HG02642 (cell line): ENCODE results near the gene MSX1.

Source experiments
- ATAC-seq: cut with Tn5 transposase; IDR thresholded peaks from one replicate; pipeline ENCODE4 v1.9.1; 2021; ENCODE audit warnings: mild to moderate bottlenecking; ENCODE audit not compliant: unreplicated experiment, poor library complexity

MSX1 gene

DNA sequence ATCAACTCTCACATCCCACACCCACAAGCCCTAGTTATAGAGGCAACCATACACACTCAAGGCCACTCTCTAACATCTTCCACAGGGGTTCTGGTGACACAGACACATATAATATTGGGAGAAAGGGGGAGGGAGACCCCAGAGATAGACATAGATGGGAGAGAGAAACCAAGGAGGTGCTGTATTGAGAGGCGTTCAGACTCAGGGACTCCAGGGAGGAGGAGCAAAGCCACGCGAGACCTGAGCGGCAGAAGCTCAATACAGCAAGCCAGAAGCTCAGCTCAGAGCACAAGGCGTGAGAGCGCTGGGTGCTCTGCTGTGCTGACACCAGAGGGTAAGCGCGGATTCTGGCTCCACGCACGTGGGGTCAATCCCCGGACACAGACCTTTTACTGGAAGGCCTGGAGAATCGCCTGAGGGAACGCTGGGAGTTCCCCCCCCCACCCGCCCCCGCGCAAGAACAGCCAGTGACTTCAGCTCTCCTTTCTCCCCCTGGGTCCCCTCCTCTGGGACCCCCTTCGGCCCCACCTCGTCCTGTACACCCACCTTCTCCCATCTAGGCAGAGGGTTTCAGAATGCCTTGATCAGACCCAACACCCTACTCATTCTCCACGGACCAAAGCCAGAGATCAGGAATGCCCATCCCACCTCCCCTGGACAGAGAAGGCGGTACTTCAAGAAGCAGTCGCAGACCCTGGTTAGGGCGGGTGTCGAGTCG, 8.7 kb downstream of the MSX1 start:
- no peak for ATAC-seq

DNA sequence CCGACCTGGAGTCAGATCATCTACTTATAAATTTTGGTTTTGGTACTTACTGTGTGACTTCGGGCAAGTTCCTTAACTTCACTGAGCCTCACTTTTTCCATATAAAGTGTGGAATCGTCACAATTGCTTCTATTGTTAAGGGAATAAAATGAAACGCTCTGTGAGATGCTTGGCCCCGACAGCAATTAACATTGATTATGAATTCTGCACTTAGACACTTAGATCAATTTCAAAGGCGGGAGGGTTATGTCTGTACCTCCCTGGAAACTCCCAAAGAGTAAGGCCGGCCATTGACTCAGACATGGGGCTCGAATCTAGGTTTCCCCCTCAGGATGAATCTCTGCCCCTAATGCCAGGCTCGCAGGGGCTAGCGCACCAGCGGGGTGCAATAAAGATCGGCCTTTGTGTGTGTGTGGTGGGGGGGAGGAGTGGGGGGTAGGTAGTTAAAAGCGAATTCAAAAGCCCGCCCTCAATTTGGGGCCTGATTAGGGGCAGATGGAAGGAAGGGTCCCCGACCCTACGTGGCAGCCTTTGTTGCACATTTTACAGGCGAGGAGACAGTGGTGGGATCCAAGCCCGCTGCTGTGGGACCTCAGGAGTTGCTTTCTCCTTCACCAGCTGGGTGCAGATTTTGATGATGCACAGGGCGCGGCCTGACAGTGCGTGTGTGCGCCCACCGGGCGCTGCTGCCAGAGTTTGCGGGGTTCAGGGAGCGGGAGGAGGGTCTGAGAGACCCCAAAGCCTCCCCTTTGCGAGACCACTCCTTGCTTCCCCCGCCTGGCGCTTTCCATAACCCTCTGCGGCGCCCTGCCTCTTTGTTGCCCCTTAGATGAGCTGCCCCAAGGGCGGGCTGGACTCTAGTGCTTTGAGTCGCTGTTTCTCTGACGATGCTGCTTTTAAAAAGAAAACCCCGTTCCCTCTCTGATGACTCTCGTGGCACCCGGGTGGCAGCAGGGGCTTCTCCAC, 9.6 kb downstream of the MSX1 start:
- no peak for ATAC-seq

DNA sequence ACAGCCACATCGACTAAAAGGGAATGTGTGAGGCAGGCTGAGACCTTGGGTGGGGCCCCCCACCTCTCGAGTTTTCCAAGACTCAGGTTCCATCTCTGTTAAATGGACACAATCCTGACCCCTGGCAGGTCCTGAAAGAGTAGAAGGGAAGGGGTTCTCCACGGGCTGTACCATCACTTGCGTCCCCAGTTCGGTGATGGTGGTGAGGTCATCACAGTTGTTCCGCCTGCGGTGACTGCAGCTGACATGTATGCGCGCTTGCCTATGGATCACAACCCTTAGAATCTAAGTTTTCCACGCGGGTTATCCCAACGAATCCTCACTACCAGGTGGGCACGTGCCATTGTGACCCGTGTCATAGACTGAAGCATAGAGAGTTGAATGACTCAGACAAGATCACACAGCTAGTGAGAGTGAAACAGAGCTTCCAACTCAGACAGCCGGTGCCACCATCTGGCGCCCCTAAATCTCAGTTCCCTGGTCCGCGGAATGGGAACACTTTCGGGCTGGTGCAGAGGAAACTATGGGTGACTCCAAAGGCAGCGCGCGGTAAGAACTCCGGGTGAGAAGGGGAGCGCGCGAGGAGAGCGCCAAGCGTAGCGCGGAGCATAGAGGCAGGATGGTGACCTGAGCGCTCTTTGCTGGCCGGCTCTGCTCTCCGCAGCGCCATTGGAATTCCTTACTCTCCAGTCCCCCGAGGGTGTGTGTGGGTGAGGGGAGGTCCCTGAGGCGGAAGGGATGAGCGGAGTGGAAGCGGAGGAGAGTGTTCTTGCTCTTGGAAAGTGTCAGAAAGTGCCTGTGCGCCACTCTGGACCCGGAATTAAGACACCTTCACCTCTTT, 10.5 kb downstream of the MSX1 start:
- ATAC-seq, result no peak

DNA sequence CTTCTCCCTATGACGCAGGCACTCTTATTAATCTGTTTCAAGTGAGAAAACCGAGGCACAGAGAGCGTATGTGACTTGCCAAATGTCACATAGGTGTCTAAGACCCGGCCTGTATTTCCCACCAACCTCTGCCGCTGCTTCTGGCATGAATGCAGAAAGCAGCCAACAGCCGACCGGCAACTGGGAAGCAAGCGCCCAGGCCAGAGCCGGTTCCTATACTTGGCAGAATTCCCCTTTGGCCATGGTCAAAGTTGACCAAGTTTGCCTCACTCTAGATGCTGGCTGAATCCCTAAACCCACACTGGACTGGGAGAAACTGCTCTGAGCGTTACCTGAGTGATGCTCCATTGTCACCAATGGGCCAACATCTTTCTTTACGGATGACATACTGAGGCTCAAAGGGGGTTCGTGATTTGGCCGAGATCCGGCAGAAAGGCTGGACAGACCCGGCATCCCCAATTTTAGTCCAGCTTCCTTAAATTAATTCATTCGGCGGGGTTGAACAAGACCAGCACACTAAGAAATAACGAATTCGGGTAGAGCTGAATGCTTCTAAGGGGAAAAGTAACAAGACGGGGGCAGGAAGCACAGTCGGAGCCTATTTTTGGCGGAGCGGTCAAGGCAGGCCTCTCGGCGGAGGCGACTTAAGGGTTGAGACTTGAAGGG, 11.2 kb downstream of the MSX1 start:
- ATAC-seq, result no peak

DNA sequence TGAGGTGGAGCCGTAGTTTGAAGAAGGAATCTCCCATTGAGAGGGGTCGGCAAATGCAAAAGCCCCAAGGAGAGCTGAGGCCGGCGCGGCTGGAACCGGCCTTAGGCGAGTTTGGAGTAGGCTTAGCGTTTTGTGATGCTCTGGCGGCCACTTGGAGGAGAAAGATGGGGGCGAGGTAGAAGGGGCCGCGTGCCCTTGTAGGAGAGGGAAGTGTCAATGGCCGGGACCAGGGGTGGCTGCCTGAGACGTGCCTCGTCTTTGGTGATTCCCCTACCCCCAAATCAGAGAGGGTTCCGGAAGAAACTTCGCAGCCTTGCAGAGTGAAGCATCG, 11.7 kb downstream of the MSX1 start:
- no peak for ATAC-seq

DNA sequence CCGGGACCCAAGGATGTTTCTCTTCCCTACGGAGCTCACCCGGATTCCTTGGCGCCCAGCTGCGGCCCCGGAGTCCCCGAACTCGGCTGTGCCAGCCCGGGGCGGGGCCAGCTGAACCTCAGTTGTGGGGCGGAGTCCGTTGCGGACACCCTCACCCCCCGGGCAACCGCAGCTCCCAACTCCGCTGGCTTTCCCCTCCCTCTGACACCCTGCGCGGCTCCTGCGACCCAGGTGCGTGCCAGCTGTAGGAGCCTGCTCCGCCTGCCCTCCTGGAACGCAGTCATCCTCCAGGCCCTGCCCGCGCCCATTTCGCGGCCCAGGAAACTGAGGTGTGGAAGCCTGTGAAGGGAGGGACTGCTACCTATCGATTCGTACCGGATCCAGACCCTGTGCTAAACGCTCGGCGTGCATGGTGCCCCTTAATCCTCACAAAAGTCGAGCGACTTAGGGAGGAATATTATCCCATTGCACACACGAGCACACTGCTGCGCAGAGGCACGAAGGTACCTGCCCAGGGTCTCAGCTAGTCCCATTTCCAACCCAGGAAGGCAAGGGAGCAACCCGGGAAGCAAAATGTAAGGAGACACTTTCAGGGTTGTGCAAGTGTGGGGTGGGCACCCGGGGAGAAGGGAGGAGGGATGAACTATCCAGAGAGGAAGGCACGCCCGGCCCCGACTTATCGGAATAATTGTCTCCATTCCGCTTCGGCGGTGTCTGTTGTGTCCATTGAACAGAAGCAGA, 12.3 kb downstream of the MSX1 start:
- no peak for ATAC-seq

DNA sequence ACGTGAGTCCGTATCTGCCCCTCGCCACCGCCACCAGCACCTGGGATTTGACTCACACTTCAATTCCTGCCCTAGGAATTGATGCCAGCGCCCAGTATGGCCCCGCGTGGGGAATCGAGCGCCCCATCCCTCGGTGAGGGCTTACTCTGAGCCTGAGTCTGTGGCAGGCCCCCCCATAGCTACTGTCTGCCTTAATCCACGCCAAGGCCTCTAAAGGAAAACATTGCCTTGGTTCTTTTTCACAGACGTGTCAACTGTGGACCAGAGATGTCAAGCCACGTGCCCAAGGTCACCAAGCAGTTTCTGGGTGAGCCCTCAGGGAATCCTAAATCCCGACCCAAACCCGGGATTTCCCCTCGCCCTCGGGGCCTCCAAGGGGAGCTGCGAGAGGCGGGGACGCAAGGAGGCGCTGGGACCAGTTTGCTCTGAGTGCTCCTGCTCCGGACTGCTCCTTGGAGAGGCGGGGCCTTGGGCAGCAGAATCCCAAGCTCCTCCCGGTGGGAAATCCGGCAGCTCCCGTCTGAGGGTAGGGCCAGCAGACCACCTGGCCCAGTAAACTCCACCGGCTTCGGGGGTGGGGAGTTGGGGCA, 12.9 kb downstream of the MSX1 start:
- ATAC-seq, result no peak

DNA sequence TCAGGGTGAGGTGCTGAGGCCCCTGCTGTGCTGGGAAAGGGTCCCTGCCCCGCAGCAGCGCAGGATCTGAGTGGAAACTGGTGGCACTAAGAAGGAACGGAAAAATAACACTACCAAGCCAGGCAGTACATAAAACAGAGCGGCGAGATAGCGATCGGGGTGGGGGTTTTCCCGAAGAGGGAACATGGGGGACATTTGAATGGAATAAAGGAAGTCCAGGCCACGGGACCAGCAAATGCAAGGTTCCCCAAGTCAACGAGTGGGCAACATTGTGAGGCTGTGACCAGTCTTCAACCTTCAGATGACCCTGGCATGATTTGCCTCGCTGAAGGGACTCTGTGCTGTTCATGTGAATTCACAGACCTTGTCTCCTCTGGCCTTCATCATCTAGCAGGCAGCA, 13.7 kb downstream of the MSX1 start:
- ATAC-seq, result no peak

DNA sequence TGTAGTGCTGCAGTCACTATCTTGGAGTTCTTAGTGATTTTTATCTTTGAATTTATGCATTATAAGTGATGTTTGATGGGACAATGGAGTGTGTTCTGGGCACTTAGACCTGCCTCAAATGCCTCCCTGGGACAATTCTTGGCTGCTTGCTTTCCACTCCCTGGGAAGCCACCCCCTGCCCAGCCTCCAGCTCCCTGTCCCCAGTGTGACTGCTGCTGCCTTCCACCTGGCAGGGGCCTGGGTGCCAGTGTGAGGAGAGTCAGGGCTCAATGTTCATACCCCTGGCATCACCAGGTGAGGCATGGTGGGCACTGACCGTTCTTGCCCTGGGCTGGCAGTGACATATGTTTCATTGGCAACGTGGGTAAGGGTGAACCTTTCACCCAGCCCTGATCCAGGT, 14.8 kb downstream of the MSX1 start:
- no peak for ATAC-seq

DNA sequence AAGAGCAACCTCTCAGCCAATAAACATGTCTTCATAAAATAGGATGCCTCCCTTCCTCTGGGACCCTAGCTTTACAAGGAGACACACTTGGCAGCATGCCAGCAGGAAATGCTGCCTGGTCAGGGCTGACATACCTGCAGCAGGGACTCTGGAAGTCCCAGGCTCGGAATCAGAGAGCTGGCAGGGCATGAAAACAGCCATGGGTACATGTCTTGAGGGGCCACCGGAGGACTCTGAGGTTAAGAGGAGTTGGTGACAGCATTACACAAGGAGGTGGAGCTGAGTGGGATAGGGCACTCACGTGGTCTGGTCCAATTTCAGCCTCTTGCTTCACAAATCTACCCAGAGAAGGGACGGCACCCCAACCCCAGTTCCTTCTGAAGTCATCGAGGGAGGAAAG, 15.7 kb downstream of the MSX1 start:
- no peak for ATAC-seq

DNA sequence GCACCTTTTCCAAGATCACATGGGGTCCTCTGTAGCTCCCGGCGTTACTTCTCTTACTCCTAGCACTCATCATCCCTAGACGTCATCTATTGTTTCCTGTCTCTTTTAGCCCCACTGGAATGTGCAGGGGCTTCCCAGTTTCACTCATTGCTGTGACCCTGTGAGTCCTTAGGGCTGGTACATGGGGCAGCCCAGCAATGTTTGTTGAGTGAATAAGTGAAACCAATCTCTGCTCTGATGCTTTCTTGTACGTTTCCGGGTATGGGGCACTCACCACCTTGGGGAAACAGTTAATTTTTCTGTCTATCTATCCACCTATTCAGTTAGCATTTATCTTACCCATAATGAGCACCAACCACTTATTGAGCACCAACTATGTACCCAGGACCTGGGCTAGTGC, 16.1 kb downstream of the MSX1 start:
- ATAC-seq, result no peak

DNA sequence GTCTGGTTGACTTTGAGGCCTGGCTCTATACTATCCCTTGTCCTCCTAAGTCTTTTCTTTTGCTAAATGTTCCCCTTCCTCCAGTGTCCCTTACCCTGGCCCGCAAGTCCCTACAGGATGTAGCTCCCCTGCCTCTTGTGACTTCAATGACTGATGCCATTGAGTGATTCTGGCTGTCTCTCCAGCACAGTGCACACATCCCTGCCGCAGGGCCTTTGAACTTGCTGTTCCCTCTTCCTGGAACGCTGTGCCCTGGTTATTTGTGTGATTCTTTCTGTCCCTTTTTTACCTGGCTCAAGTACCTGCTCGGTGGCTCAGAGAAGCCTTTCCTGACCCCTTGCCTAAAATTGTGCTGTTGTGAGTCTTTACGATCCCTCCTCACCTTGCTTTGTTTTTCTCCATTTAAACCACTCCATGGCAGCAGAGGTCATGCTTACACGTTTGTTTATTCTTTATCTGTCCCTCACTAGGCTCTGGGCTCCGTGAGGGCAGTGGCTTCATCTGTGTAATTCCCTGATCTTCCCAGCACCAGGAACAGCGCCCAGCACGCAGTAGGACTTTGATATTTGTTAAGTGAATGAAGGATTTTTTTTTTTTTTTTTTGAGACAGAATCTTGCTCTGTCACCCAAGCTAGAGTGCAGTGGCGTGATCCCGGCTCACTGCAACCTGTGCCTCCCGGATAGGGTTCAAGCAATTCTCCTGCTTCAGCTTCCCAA, 17.6 kb downstream of the MSX1 start:
- ATAC-seq, result no peak

DNA sequence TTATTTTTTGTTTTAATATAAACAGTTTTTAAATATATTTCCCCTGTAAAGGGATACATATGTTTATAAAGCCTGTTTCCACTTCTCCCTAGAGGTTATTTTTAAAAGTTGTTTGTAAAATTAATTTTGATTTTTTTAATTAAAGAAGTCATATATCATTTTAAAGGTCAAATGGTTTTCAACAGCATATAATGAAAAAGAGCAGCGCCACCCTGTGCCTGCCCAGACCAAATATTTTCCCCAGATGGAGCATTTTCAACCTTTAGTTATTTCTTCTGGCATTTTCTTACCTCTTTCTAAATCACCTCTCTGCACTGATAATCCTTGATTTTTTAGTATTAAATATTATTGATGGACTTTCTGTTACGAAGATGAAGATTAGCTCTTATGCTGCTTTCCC, 21.0 kb downstream of the MSX1 start:
- ATAC-seq, result no peak

DNA sequence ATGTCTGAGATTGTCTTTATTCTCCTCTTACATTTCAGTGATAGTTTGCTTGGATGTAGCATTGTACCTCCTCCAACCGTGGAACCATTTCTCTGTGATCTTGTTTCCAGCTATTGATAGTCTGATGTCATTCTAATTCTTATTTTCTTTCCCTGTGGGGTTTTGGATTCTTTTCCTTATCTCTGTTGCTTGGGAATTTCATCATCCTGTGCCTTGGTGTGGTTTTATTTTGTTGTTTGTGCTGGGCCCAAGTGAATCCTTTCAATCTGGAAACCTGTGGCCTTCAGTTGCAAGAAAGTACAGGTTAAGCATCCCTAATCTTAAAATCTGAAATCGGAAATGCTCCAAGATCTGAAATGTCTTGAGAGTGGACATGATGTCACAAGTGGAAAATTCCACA, 22.0 kb downstream of the MSX1 start:
- no peak for ATAC-seq

DNA sequence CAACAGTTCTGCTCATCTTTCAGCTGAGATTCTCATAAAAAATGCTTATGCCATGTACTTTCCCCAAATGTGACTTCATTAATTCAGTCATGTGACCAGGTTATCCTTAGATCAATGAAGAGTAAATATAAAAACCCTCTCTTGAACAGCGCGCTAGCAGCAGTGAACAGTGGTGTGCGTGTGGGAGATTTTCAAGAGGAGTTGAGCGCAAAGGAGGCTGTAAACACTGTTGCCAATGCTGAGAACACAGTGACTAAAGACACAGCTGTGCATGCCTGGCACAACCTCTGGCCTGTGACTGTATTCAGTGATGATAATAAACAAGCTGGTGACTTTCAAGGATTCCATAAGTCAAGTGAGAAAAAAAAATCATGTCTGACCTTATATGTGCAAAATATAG, 25.1 kb downstream of the MSX1 start:
- ATAC-seq, result no peak

DNA sequence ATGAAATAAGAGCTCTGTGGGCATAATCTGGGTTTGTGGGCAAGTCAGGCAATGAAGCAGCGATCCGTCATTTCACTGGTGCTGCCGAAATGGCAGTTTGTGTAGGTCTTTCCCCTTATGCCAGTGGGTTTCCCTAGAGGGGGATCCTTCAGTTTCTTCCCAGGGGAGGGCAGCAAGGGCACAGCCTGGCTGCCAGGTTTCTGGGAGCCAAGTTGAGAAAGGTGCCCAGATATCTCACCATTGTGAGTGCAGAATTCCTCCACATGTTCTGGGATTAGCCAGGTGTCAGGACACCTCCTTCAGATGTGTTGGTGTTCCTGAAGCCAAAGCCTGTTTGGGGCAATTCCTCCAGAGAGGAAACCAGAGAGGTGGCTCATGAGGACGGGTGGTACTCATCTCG, 28.0 kb downstream of the MSX1 start:
- ATAC-seq, result no peak

DNA sequence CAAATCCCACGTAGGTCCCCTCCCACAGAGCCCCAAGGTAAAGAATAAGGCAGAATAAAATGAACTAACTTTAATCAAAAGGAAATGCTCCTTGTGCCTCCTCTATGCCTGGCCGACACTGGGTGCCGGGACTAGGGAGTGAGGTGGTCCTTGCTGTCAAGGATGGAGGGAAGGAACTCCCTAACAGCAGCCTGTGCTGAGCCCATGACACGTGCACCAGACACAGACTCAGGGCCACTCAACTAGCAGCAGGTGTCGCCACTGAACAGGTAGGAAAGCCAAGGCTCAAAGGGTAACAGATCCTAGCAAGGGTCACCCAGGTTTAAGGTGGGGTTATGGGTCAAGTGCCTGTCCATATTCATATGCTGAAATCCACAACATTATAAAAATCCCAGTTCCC, 29.2 kb downstream of the MSX1 start:
- no peak for ATAC-seq

DNA sequence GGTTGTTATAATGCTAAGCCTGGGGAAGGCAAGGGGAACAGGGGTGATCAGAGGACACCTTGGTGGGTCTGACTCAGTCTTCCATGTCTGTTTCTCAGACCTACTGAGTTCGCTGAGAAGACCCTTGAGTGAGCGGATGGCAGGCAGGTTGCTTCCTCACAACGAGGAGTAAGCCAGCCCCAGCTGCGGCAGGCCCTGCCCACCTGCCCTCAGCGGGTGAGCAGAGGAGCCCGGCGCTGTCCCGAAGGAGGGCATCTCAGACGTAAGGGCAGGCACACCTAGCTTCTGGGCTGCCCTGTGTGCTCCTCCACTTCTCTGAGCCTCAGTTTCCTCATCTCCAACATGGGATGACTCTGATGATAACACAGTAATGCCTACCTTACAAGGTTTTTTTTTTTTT, 30.3 kb downstream of the MSX1 start:
- no peak for ATAC-seq
